GM10266 (cell line): ENCODE results near the gene PYCR2.
A peak's percentile ranks its signal among the peaks of the same experiment; 100 is the strongest.

Source experiments
- DNase-seq: peaks from one replicate; pipeline ENCODE4 v3.0.0; 2012; ENCODE audit errors: extremely low spot score
- TF ChIP-seq, protein P1 (sequence below): IDR thresholded peaks from 2 replicates; pipeline ENCODE4 v1.5.1; 2012; ENCODE audit warnings: mild to moderate bottlenecking, low read depth; ENCODE audit not compliant: control insufficient read depth, insufficient read depth; ENCODE audit errors: missing control alignments

The PYCR2 gene

DNA sequence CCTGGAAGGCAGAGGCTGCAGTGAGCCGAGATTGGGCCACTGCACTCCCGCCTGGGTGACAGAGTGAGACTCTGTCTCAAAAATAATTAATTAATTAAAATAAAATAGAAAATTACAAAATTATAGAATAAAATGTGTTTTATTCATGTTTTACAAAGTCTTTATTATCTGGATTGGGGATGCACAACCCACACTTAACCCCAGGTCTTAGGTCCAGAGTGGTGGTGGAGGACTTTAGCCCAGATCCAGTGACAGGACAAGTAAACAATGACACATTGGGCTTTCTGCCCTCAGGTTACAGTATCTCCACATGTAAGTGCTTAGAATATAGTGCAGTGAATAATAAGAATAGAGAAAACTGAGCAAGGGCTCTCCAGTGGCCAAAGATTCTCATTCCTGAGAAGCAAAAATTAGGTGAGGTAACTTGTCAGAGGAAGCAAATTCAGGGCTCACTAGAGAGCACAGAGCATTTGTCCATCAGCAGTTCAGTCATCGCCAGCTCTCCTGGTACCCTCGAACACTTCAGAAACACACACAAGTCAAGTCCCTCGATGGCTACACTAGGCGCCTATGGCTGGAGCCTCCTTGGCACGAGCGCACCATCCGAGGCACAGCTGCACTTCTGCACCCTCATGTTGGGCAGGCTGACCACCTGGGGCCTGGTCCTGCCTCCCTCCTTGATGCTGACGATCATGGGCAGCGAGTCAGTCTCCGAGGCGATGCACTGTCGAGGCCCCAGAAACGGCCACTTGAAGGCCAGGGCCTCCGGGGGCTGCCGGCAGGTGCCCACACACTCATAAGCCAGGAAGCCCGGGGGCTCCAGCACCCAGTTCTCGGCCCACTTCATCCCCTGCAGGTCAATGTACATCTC, 37.7 kb downstream of the PYCR2 start:
- peak; percentile 23 for DNase-seq
- TF ChIP-seq, protein P1, sequence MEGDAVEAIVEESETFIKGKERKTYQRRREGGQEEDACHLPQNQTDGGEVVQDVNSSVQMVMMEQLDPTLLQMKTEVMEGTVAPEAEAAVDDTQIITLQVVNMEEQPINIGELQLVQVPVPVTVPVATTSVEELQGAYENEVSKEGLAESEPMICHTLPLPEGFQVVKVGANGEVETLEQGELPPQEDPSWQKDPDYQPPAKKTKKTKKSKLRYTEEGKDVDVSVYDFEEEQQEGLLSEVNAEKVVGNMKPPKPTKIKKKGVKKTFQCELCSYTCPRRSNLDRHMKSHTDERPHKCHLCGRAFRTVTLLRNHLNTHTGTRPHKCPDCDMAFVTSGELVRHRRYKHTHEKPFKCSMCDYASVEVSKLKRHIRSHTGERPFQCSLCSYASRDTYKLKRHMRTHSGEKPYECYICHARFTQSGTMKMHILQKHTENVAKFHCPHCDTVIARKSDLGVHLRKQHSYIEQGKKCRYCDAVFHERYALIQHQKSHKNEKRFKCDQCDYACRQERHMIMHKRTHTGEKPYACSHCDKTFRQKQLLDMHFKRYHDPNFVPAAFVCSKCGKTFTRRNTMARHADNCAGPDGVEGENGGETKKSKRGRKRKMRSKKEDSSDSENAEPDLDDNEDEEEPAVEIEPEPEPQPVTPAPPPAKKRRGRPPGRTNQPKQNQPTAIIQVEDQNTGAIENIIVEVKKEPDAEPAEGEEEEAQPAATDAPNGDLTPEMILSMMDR = no peak

DNA sequence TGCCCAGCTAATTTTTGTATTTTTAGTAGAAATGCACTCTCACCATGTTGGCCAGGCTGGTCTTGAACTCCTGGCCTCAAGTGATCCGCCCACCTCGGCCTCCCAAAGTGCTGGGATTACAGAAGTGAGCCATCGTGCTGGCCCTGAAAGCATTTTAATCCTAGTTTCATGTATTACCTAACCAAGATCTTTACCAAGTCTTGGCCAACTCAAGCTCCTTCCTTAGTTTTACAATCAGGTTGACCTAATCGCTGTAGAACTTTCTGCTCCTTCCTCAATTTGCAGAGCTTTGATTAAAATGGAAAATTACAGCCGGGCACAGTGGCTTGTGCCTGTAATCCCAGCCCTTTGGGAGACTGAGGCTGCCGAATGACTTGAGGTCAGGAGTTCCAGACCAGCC, 38.7 kb downstream of the PYCR2 start:
- DNase-seq = no peak
- TF ChIP-seq, protein P1 = no peak

DNA sequence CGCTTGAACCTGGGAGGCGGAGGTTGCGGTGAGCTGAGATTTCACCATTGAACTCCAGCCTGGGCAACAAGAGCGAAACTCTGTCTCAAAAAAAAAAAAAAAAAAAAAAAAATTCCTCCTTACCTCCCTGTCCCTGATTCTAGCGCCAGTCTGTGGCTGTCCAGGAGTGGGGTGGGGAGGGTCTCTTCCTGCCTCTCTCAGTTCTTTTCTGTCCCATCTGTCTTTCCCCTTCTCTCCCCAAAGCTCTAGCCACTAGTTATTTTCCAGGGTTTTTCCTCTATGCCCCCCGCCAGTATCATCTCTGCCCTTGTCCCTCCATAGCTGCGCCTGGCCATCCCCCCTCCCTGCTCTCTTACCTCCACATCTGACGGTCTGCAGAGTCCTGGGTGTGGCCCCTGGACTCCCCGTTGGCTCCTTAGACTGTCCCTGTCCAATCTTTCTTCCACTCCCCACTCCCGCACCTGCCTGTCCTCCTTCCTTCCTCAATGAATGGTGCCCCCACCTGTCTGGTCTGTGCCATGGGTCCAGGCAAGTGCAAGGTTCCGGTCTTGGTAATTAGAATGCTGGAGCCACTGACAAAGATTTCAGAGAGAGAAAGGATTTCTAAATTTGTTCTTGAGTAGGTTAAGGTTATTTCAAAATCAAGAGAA, 40.3 kb downstream of the PYCR2 start:
- peak; percentile 29 for DNase-seq
- TF ChIP-seq, protein P1 = no peak

DNA sequence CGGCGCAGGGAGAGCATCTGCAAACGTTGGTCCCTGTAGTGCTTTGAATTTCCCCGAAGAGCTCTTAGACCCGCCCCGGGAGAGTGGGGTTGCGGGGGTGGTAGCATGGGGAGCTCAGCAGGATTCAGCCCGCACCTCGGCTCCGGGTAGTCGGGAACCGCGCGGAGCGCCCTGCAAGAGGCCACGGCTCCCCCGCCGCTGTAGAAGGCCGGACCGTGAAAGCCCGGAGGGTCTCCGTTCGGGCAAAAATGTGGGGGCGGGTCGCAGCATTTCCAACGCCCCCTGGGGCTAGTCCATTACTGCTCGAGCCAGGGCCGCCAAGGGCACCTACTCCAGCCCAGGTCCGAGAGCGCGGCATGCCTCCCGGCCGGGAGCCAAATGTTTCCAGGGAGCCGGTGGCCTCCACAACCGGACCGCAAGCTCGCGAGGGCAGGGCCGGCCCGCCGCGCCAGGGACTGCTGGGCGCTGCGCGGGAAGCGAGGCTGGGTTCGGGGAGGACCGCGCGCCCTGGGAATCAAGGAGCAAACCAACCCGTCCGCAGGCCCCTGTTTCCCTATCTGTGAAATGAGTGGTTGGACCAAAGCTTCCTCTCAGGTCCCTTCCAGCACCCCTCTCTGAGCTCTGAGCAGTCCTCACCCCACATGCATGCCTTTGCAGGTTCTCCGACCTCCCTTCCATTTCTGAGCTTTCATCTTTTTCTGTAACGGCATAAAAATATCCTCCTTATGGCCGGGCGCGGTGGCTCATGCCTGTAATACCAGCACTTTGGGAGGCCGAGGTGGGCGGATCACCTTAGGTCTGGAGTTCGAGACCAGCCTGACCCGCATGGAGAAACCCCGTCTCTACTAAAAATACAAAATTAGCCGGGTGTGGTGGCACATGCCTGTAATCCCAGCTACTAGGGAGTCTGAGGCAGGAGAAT, 41.1 kb downstream of the PYCR2 start:
- TF ChIP-seq, protein P1 = no peak
- DNase-seq = peak; percentile 68

DNA sequence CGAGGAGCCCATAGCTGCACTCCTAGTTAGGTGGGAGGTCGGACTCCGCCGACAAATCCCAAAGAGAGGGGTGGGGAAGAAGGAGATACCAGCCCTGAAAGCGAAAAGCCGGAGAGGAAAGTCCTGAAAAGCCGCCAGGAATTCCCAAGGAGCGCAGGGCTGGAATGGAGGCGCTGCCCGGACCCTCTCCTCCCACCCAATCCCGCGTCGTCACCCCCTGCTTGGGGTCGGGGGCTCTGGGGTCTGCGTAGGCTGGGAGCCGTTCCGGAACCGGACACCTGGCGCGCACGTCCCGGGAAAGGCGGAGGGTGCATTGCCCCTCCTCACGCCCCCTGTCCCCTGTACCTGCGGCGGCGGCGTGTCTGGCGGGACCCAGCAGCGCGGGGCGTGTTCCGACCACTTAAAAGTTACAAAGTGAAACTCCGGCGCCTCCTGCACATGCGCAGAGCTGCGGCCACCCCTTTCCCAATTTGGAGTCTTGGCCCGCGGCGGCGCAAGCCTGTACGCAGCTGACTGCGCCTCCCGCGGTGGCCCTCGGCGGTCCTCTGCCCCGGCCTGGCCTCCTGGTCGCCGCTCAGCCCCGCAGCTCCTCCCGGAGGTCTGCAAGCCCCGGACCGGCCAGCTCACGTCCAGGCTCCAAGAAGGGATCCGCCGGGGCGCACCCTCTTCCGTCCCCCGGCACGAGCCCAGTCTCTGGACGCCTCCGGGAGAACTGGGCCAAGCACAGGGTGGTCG, 41.9 kb downstream of the PYCR2 start, which contains the start of gene TMEM63A:
Gene TMEM63A (minus strand): TSS at position 422 of the 735 bp plus-strand sequence. CDS start 4,800 bp downstream, outside the sequence.
- peak; percentile 97 for DNase-seq
- TF ChIP-seq, protein P1 = peak; percentile 59
